GF-D8 (cell line): ENCODE measurements around the gene CKS2.
"Not testable (repeated sequence)": the region's sequence is repeated elsewhere in the genome, so short reads cannot be mapped to it uniquely, and the experiment has no call there.

Source experiments
- DNase-seq: peaks from one replicate; lab custom pipeline; 2025; lab: John Stamatoyannopoulos, UW

Gene CKS2

DNA sequence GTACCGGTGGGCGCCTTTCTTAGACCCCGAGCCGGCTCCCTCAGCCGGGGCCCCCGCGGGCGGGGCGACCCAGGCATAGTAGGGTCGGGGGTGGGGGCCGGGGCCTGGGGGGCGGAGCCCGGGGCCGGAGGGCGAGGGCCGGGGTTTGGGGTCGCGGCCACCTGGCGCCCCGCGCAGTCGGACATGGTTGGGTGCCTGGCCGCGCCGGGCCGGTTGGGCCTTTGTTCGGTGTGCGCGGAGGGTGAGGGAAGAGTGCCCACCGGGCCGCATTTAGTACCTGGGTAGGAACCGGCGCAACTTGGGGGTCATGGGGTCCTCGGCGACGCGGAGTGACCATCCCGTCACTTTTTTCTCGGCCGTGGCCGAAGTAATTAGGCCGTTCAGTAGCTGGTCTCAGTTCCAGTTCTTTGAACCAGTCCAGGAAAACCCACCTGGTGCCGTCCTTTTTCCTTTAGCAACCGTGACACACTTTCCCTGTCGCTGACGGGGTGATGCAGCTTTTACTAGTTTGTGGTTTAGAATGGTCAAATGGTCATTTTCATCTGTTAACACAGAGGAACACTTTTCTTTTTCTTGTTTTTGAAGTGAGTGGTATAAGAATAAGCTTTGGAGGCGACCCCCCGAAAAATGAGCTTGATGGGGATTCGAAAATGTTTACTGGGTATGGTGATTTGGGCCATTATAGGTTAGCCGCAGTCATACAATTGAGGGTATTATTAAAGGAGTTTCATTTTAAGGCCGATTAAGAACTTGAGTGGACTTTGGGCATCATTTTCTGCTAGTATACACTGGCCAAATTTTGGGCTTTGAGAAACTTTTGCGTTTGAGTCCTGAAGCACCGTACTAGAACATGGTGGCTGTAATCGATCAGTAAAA, 589 bp downstream of the CKS2 start:
- no peak for DNase-seq

DNA sequence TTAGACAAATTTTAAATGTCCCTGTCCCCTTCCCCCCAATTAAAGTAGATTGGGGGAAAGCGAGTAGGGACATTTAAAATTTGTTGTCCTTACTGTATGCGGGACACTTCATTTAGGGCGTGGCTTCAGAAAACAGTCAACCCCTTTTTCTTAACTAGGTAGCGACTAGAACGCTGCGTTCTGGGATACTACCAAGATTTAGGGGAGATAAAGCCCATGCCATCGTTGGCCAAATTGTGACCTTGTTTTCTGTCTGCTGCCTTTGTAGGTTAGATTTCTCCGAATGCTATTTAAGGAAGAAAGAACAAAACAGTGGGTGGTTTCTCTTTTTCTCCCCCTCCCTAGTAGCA, 1.2 kb downstream of the CKS2 start:
- DNase-seq, result no peak

DNA sequence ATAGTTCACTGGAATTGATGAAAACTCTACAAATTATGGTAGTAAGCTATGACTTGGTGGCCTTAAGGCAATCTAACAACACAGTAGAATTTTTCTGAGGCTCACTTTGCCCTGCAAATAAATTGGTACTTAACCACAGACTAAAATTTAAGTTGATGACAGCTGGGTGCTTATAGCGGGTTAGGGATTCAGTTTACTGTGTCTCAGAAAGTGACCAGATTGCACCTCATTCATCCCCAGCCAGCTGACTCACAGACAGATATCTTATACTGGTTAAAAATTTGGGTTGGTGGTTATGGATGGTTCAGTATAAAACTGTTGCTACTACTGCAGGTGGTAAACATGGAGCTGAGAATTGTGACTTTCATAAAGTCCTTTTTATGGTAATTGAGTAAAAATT, 2.8 kb downstream of the CKS2 start:
- DNase-seq, result no peak

DNA sequence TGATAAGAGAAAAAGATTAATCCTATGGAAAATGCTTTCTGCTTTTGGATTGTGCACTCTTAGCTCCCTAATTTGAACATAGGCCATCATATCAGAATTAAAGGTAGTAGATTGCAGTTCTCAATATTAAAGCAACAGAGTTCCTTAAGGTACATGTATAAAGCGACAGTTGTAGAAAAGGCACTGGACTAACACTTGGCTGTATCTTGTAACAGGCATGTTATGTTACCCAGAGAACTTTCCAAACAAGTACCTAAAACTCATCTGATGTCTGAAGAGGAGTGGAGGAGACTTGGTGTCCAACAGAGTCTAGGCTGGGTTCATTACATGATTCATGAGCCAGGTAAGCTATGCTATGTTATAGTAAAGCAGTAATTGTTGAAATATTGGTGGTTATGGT, 4.0 kb downstream of the CKS2 start:
- no peak for DNase-seq

DNA sequence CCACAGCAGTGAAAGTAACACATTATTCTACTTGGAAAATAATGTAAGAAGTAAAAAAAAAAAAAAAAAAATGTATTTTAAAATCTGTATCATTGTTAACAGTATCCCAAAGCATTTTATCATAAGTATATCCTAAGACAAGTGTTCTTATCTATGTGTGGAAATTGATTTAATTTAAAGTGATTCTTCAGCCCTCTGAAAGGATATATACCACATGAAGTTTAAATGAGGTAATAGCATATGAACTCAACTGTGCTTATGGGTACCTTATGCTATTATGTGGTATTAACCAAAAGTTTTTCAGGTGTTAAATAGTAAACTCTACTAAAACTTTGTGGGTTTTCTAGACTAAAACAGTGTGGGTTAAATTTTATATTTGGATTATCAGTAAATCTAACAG, 4.5 kb downstream of the CKS2 start:
- no peak for DNase-seq

DNA sequence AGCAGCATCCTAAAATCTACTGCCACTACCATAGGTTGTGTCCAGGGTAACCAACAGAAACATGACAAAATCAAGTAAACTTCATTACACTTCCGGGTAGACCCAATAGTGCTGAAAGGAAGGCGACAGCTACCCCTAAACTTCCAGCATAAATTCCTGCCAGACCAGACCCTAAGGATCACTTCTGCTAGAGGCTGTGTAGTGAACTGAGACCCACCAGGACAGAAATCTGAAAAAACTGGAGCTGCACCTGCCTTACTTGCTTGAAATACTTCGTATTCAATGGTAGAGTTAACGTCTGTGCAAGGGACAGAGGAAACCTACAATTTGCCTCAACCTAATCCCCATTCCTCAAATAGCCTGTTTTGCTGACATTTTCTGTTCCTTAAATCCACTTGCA, 6.3 kb downstream of the CKS2 start:
- DNase-seq, result no peak

DNA sequence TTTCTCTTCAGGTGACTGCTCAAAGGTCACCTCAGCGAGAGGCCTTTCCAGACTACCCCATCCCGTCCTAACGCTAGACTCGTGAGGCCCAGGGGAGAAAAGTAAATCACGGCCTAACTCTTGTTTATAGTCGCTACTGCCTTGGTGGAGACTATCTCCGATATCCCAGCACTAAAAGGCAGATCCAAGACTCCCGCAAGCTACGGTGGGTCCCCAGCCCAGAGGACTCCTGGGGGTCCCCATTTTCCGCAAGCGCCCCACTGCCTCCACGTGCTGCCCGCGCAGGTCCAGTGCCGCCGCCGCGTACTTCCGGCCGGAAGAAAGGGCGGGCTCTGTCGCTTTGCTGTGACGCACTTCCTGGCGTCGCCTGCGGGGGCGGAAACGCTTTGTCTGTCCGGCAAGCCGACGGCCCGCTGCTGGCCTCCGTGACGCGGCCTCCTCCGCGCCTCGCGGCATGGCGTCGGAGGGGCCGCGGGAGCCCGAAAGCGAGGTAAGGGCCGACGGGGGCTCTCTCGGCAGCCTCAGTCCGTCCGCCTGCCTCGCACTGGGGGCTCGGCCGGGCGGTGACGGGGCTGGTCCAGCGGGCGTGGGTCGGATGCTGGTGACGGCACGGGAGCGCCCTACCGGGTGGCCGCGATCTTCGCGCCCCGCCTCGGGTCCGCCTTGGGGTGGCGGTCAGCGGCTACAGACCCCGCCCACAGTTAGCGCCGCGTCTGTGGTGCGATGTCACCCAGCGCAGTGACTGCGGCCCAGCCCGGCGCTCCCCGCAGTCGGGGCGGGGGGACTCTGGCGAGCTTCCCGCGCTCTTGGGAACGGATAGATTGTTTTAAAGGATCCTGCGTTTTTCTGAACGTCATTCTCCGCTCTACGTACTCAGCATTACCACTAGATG, 7.4 kb downstream of the CKS2 start, which contains the start of gene SECISBP2:
Gene SECISBP2 (plus strand): TSS at position 378 of the 892 bp plus-strand sequence. CDS start 77 bp downstream, at position 455.
- peak; percentile 95 for DNase-seq

DNA sequence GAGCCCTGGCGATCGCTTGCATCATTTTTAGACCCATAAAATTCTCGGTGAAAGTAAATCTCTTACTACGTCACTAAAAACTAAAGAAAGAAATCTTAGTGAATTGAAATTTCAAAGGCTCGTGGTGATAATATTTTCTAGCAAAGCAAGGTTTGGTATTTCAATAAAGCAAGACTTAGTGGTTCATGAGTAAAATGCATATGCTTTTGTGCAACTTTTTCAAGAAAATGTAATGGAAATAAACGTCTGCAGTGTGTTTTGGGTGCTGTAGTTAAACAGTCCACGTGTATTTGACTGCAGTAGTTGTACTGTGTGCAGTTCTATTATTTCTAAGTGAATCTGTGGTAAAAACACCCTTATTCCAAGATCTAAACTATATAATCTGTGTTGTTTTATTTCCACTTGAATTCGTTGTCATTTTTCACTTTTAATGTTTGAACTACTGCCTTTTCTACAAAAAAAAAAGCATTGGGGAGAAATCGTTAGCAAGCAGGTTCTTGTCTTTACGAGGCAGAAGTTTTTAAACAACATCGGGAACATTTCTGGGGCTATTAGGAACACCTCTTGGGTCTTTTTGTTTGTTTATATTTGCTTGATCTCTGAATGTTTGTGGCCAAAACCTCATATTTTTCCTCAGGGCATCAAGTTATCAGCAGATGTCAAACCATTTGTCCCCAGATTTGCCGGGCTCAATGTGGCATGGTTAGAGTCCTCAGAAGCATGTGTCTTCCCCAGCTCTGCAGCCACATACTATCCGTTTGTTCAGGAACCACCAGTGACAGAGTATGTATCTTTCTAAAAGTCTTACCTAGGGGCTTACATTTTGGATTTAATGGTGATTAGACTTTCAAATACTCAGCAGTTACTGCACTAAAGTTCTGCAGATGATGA, 8.3 kb downstream of the CKS2 start:
- DNase-seq, result no peak

DNA sequence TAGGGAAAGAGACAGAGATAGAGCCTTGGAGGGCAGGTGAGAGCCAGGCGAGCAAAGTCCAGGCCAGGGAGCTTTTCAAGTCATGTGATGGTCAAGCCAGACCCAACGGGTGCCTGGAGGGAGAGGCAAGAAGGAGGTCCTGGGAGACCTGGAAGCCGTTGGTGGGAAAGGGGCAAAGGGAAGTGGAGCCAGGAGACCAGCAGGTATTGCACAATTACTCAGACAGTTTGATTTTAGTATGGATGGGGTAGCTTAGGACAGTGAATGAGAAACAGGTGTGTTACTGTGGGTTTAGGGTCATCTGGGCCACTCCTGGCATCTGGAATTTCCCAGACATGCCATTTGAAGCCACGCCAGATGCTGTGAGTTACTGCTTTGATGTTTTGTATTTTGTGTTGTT, 12.4 kb downstream of the CKS2 start:
- DNase-seq, result no peak

DNA sequence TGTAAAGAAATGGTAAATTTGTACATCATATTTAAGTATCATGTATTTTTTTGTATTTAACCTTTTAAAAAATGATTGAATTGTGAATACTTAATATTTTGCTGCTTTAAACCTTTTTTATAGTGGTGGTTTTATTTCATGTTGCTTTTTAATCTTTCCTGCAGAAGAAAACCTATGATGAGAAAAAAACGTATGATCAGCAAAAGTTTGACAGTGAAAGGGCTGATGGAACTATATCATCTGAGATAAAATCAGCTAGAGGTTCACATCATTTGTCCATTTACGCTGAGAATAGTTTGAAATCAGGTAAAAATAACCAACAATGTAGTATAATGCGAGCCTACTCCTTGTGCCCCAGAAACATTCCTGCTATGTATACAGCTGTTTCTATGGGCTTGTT, 14.7 kb downstream of the CKS2 start:
- no peak for DNase-seq

DNA sequence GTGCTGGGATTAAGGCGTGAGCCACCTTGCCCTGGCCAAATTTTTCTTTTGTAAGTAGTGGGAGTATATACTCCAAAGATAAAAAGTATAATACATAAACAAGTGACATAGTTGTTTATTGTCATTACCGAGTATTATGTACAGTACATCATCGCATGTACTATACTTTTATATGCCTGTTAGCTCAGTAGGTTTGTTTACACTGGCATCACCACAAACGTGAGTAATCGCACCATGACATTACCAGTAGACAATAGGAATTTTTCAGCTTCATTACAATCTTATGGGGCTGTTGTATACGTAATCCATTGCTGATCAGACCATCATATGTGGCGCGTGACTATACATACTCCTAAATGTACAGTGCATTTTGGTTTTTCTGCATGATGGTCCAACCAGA, 17.1 kb downstream of the CKS2 start:
- DNase-seq, result no peak

DNA sequence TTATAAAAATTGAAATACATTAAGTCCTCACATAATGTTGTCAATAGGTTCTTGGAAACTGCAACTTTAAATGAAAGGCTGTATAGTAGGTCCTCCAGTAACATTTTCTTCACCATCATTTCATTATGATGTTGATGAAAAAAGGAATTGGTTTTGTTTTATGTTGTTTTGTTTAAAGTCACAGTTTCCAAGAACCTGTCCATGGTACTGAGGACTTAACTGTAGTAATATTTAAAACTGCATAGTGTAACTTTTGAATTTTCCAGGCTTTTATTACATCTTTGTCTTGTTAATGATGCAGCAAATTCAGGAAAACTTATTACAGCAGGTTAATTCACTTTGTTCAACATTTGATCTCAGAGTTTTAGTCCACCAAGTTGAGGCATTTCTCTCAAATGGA, 18.9 kb downstream of the CKS2 start:
- no peak for DNase-seq

DNA sequence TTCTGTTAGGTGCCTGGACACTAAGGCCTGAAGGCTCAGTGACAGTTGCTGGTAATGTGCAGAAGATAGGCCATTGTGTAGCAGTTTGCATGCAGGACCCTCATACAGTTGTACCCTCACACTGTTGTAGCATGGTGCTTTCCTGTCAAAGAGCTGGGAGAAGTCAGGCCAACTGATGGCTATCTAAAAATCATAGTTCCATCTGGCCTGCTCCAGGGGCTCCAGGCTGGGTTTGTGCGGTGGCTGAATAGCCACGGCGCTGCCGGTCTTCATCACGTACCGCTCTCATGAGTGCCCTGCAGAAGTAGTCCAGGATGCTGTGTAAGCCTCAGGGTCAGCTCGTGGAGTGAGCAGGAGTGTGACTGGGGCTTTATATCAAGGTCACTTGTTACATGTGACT, 19.5 kb downstream of the CKS2 start:
- no peak for DNase-seq

DNA sequence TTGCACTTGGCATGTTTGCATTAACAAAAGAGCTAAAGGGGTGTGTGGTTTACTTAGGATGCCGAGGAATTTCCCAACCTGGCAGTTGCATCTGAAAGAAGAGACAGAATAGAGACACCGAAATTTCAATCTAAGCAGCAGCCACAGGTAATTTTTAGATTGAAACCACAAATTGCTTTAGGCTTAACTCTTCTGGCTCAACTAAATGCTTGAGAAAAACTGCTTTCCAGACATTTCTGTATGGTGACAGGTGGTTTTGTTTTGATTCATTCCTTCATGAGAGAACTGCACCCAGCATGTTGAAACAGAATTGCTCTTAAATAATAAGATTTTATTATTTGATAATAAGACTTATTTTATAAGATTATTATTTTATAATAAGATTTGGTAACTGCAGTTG, 28.8 kb downstream of the CKS2 start:
- no peak for DNase-seq

DNA sequence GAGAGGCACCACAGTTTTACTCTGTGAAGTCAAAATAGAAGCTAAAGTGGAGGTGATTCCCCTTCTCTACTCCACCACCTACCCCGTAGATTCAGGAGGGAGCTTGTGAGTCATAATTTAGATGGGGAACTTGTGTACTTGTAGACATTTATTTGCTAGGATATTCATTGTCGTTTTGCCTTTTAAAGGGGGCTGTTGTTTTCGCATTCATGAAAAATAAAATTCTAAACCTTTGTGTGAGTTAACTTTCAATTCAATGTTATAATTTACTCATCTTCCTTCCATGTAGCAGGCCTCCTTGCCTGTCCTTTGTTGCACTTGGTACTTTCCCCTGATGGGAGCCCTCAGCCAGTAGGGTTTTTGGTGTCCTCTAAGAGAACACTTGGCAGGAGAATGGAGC, 29.3 kb downstream of the CKS2 start:
- DNase-seq, result no peak

DNA sequence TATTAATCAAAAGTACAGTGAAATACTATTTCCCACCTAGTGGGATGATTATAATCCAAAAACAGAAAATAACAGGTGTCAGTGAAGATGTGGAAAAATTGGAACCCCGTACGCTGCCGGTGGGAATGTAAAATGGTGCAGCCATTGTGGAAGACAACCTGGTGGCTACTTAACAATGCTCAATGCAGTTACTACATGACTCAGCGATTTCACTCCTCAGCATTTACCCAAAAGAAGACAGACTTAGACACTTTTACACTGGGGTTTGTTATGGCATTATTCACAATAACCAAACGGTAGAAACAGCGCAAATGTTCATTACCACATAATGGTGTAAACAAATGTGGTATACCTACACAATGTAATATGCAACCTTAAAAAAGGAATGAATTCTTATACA, 31.2 kb downstream of the CKS2 start:
- no peak for DNase-seq

DNA sequence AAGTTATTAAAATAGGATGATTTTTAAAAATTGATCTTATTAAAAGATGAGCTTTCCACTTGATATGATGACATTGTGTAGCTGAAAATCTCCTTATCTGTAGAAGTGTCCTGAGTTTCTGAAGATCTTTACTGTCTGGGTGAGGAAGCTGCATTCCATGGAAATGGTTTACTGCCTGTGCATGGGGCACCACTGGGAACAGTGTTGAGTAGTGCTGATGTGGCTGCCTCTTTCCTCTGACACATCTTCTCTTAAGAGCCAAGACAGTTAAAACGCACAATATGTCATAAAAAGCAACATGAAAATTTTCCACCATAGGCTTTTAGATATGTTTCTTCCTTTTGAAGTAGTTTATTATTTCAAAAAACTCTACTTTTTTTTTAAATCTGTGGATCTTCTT, 32.0 kb downstream of the CKS2 start:
- no peak for DNase-seq

DNA sequence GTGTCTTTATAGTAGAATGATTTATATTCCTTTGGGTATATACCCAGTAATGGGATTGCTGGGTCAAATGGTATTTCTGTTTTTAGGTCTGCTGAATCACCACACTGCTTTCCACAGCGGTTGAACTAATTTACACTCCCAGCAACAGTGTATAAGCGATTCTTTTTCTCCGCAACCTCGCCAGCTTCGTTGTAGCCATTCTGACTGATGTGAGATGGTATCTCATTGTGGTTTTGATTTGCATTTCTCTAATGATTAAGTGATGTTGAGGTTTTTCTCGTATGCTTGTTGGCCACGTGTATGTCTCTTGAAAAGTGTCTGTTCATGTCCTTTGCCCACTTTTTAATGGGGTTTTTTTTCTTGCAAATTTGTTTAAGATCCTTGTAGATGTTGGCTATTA, 32.8 kb downstream of the CKS2 start:
- not testable (repeated sequence) for DNase-seq

DNA sequence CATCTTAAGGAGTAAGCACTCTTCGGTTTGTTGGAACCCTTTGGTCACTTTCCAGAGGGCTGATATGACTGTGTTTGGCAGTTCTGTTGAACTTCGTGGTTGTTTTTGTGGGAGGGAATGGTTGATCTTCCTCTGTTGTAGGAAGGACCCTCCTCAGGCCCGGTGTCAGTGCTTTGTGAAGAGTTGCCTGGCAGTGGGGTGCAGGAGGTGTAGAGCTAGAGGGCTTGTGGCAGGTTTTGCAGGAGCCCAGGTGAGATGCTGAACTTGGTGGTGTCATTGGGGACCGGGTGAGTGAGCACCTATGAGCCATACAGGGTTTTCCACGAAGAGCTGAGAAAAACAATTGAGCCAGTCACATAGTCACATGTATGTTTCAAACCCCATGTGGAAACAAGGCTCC, 34.5 kb downstream of the CKS2 start:
- DNase-seq, result no peak

DNA sequence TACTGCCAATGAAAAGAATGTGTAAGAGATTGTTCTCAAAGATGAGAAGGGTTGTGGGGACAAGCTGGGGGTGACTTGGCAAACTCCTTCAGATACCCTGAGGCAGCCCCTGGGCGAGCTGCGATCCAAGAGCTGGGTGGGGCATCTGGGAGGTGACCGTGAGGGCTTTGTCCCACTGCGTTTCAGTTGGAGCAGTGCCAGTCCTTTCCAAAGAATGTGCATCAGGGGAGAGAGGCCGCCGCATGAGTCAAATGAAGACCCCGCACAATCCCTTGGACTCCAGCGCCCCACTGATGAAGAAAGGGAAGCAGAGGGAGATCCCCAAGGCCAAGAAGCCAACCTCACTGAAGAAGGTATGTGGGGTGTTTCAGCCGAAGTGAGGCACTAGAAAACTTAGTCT, 35.7 kb downstream of the CKS2 start:
- no peak for DNase-seq

DNA sequence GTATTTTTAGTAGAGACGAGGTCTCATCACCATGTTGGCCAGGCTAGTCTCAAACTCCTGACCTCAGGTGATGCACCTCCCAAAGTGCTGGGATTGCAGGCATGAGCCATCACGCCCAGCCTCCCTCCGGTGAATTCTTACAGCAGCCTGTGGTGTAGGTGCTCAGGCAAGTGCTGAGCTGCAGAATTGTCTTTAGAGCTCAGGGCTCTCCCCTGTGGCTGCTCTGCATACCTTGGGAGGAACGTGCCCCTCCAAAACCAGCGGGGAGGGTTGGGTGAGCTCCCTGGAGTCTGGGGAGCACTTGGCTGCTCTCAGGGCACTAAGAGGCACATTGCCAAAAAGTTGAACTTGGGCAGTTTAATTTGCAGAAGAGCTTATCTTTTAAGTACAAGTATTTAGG, 36.7 kb downstream of the CKS2 start:
- no peak for DNase-seq

DNA sequence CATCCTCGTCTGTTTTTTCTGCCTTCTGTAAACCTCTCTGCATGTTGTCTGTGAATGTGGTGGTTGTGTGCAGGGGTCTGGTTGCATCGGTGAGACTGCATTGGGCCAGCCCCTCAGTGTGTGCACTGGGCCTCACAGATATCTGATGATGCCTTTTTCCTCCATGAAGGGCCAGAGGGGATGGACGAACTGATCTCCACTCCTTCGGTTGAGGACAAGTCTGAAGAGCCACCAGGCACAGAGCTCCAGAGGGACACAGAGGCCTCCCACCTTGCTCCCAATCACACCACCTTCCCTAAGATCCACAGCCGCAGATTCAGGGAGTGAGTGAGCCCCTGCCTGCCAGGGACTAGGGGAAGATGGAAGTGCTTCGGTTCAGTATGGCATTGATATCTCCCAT, 38.6 kb downstream of the CKS2 start:
- DNase-seq, result no peak
